ENCODE results near the gene TCTN3.
"Not testable (repeated sequence)": the region's sequence is repeated elsewhere in the genome, so short reads cannot be mapped to it uniquely, and the experiment has no call there.

The TCTN3 gene

GRCh38 chr10:95637911-95638310 lies 55.8 kb downstream of the TCTN3 start:
- no peak overlapping the region for H3K27ac Mint-ChIP-seq
- DNase-seq (no peak), ATAC-seq (replicated peaks) (no peak)
- H3K4me1 Mint-ChIP-seq (ENCODE audit: low read depth in 2 of 2): peaks cover 0 to 2% of the 10 kb centered on the region in 2 donors
- no peaks in the 10 kb centered on the region for H3K27me3 Mint-ChIP-seq
- peaks cover 56% of the 10 kb centered on the region for H3K36me3 Mint-ChIP-seq (ENCODE audit: insufficient read depth)
- H3K9me3 Mint-ChIP-seq: no peaks in the 10 kb centered on the region
- no peak overlapping the region for H3K4me3 Mint-ChIP-seq

- Mint-ChIP-seq H3K4me3 (no peak overlapping the region), H3K27ac (no peak overlapping the region), H3K9me3 (no peaks in the 10 kb centered on the region), H3K27me3 (no peaks in the 10 kb centered on the region), H3K4me1 (ENCODE audit: low read depth in 2 of 2) (peaks cover 0 to 2% of the 10 kb centered on the region in 2 donors), H3K36me3 (ENCODE audit: insufficient read depth) (peaks cover 56% of the 10 kb centered on the region)
- ATAC-seq (replicated peaks) (no peak), DNase-seq (no peak)
These were observed 56.6 kb downstream of the TCTN3 start for GRCh38 chr10:95637140-95637539.

- Mint-ChIP-seq H3K27me3 (no peaks in the 10 kb centered on the region), H3K27ac (no peak overlapping the region), H3K4me1 (ENCODE audit: low read depth in 2 of 2) (peaks cover 0 to 2% of the 10 kb centered on the region in 2 donors), H3K9me3 (no peaks in the 10 kb centered on the region), H3K4me3 (no peak overlapping the region), H3K36me3 (ENCODE audit: insufficient read depth) (peaks cover 51% of the 10 kb centered on the region)
- DNase-seq (no peak), ATAC-seq (replicated peaks) (no peak)
These were observed 58.4 kb downstream of the TCTN3 start for GRCh38 chr10:95635319-95635733.

- H3K9me3 Mint-ChIP-seq: no peaks in the 10 kb centered on the region
- H3K27ac Mint-ChIP-seq: peak overlapping the region in 1 of 2 donors; percentile 12
- H3K36me3 Mint-ChIP-seq (ENCODE audit: insufficient read depth): peaks cover 44% of the 10 kb centered on the region
- H3K4me1 Mint-ChIP-seq (ENCODE audit: low read depth in 2 of 2): no peaks in the 10 kb centered on the region
- no peaks in the 10 kb centered on the region for H3K27me3 Mint-ChIP-seq
- DNase-seq: no peak
- no peak overlapping the region for H3K4me3 Mint-ChIP-seq
- ATAC-seq (replicated peaks): no peak
These were observed 64.9 kb downstream of the TCTN3 start for GRCh38 chr10:95628786-95629185.

GRCh38 chr10:95626500-95626899 lies 67.2 kb downstream of the TCTN3 start:
- Mint-ChIP-seq H3K27ac (no peak overlapping the region), H3K36me3 (ENCODE audit: insufficient read depth) (peaks cover 35% of the 10 kb centered on the region)

GRCh38 chr10:95620415-95620814 lies 73.3 kb downstream of the TCTN3 start:
- not testable (repeated sequence) for DNase-seq; ATAC-seq (replicated peaks); H3K9me3 Mint-ChIP-seq; H3K4me1 Mint-ChIP-seq (ENCODE audit: low read depth in 2 of 2); H3K4me3 Mint-ChIP-seq; H3K27me3 Mint-ChIP-seq; H3K27ac Mint-ChIP-seq
- H3K36me3 Mint-ChIP-seq (ENCODE audit: insufficient read depth): peaks cover 45% of the 10 kb centered on the region

More at GRCh38 chr10:95626500-95626899, 67.2 kb downstream of the TCTN3 start:
- no peaks in the 10 kb centered on the region for H3K27me3 Mint-ChIP-seq
- no peak overlapping the region for H3K4me3 Mint-ChIP-seq
- DNase-seq (no peak), ATAC-seq (replicated peaks) (no peak)
- no peaks in the 10 kb centered on the region for H3K9me3 Mint-ChIP-seq
- no peaks in the 10 kb centered on the region for H3K4me1 Mint-ChIP-seq (ENCODE audit: low read depth in 2 of 2)

- Mint-ChIP-seq H3K9me3 (no peaks in the 10 kb centered on the region), H3K4me1 (ENCODE audit: low read depth in 2 of 2) (no peaks in the 10 kb centered on the region), H3K36me3 (ENCODE audit: insufficient read depth) (peaks cover 51% of the 10 kb centered on the region), H3K27ac (peak overlapping the region in 1 of 2 donors; percentile 44), H3K4me3 (no peak overlapping the region), H3K27me3 (no peaks in the 10 kb centered on the region)
- ATAC-seq (replicated peaks) (no peak), DNase-seq (no peak)
These were observed 75.6 kb downstream of the TCTN3 start for GRCh38 chr10:95618101-95618500.

GRCh38 chr10:95616446-95616845 lies 77.3 kb downstream of the TCTN3 start:
- no peak for ATAC-seq (replicated peaks)
- Mint-ChIP-seq H3K27me3 (no peaks in the 10 kb centered on the region), H3K27ac (peak overlapping the region in 1 of 2 donors; percentile 44), H3K36me3 (ENCODE audit: insufficient read depth) (peaks cover 53% of the 10 kb centered on the region), H3K4me1 (ENCODE audit: low read depth in 2 of 2) (no peaks in the 10 kb centered on the region), H3K9me3 (no peaks in the 10 kb centered on the region), H3K4me3 (no peak overlapping the region)
- no peak for DNase-seq

Measured in effector memory CD8-positive, alpha-beta T cell (primary cell).